Measurements from ENCODE around the gene SNX10.

Gene SNX10

DNA sequence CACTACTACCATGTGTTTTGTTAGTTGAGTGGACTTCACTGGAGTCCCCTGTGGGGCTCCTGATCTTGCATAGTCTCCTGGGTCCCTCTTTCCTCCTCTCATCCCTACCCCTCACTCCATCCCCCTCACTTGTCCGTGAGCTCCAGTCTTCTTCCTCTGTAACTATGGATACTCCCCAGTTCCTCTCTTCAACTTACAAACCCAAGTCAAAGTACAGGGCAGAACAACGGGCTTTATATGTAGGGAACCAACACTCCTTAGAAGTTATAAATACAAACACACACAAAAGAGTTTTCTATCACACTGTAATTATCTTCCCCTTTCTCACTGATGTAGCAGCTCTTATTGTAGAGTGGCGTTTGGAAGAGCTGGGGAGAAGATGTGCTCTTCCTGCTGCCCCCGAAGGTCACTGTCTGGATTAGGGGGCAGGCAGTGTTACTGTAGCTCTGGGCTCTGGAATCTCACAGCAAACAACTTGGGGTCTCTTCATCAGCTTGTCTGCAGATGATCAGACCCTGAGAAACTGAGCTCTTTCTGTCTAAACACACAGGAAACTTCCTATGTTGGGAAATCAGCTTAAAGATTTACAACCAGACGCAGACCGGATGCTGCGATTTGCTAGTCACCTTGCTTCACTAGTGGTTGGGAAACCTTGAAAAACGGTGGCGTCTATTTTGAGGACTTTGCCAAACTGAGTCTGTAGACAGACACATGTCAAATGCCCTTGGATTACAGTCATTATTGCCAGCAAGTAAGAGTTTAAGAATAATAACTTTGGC, 13.6 kb downstream of the SNX10 start:
- TF ChIP-seq, protein P1, sequence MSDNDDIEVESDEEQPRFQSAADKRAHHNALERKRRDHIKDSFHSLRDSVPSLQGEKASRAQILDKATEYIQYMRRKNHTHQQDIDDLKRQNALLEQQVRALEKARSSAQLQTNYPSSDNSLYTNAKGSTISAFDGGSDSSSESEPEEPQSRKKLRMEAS (IDR thresholded peaks at IDR 0.05; ENCODE audit: low read depth, low read length) = peak; percentile 79
- TF ChIP-seq POLR2A (IDR thresholded peaks at IDR 0.05; ENCODE audit: extremely low read depth, insufficient read length) (peak; percentile 56), MYC (IDR thresholded peaks at IDR 0.05; ENCODE audit: low read depth, low read length) (peak; percentile 82)
- TF ChIP-seq, protein P2, sequence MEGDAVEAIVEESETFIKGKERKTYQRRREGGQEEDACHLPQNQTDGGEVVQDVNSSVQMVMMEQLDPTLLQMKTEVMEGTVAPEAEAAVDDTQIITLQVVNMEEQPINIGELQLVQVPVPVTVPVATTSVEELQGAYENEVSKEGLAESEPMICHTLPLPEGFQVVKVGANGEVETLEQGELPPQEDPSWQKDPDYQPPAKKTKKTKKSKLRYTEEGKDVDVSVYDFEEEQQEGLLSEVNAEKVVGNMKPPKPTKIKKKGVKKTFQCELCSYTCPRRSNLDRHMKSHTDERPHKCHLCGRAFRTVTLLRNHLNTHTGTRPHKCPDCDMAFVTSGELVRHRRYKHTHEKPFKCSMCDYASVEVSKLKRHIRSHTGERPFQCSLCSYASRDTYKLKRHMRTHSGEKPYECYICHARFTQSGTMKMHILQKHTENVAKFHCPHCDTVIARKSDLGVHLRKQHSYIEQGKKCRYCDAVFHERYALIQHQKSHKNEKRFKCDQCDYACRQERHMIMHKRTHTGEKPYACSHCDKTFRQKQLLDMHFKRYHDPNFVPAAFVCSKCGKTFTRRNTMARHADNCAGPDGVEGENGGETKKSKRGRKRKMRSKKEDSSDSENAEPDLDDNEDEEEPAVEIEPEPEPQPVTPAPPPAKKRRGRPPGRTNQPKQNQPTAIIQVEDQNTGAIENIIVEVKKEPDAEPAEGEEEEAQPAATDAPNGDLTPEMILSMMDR (IDR thresholded peaks at IDR 0.05; ENCODE audit: low read depth, low read length) = no peak
- DNase-seq (ENCODE audit: low read depth) = peak; percentile 99
- H3K4me3 ChIP-seq (ENCODE audit: low read depth, low read length) = peak overlapping the region; percentile 51

DNA sequence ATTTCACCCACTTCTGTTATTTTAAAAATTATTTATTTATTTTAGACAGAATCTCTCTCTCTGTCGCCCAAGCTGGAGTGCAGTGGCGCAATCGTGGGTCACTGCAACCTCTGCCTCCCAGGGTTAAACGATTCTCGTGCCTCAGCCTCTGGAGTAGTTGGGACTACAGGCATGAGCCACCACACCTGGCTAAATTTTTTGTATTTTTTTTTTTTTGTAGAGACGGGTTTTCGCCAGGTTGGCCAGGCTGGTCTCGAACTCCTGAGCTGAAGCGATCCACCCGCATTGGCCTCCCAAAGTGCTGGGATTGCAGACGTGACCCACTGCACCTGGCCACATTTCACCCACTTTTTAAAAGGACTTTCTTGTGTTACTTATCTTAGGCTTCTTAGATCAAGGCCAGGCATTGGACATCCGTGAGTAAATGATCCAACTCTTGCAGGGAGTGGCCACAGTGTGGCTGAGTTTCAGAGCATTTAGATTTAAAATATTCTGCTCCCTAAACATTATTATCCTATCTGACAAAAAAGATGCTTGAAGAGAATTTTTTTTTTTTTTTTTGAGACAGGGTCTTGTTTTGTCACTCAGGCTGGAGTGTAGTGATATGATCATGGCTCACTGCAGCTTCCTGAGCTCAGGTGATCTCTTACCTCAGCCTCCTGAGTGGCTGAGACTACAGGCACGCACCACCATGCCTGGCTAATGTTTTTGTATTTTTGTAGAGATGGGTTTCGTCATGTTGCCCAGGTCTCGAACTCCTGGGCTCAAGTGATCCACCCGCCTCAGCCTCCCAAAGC, 14.4 kb downstream of the SNX10 start:
- no peak for TF ChIP-seq POLR2A (IDR thresholded peaks at IDR 0.05; ENCODE audit: extremely low read depth, insufficient read length)
- TF ChIP-seq, protein P1 (IDR thresholded peaks at IDR 0.05; ENCODE audit: low read depth, low read length) = no peak
- TF ChIP-seq, protein P2 (IDR thresholded peaks at IDR 0.05; ENCODE audit: low read depth, low read length) = no peak
- TF ChIP-seq MYC (IDR thresholded peaks at IDR 0.05; ENCODE audit: low read depth, low read length) = no peak
- no peak for DNase-seq (ENCODE audit: low read depth)

DNA sequence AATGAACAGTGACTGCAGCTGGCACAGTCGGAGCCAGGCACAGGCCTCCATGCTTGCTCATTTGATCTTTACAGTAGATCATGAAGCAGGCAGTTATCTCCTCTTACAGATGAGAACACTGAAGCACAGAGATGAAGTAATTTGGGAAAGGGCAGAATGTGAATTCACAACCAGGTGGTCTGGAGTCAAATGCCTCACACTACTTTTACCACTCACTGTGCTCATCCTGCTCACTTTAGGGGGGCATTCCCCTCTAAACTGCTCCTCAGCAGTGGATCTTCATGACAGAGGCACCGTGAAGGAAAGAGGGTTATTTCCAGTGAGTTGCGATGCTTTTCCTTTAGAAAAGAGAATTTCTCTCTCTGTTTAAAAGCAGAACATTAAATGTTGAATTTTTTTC, 15.1 kb downstream of the SNX10 start:
- TF ChIP-seq MYC (IDR thresholded peaks at IDR 0.05; ENCODE audit: low read depth, low read length) = no peak
- TF ChIP-seq POLR2A (IDR thresholded peaks at IDR 0.05; ENCODE audit: extremely low read depth, insufficient read length) = no peak
- H3K4me3 ChIP-seq (ENCODE audit: low read depth, low read length) = no peak overlapping the region
- no peak for DNase-seq (ENCODE audit: low read depth)

More for the DNA sequence above, 14.4 kb downstream of the SNX10 start:
- H3K4me3 ChIP-seq (ENCODE audit: low read depth, low read length) = peak overlapping the region; percentile 40

DNA sequence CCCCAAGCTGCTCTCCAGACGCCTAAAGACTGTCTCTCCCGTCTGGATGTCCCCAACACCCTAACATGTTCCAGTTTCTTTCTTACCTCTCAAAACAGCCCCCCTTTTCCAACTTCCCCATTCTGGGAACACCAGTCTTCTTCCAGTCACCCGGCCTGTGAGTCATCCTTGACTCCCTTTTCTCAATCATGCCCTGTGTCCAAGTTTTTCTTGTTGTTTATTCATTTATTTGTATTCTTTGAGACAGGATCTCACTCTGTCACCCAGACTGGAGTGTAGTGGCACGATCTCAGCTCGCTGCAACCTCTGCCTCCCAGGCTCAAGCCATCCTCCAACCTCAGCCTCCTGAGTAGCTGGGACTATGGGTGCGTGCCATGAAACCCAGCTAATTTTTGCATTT, 15.6 kb downstream of the SNX10 start:
- H3K4me3 ChIP-seq (ENCODE audit: low read depth, low read length) = no peak overlapping the region
- DNase-seq (ENCODE audit: low read depth) = peak; percentile 83
- TF ChIP-seq, protein P1 (IDR thresholded peaks at IDR 0.05; ENCODE audit: low read depth, low read length) = no peak
- TF ChIP-seq MYC (IDR thresholded peaks at IDR 0.05; ENCODE audit: low read depth, low read length) (no peak), POLR2A (IDR thresholded peaks at IDR 0.05; ENCODE audit: extremely low read depth, insufficient read length) (no peak)
- TF ChIP-seq, protein P2 (IDR thresholded peaks at IDR 0.05; ENCODE audit: low read depth, low read length) = no peak

DNA sequence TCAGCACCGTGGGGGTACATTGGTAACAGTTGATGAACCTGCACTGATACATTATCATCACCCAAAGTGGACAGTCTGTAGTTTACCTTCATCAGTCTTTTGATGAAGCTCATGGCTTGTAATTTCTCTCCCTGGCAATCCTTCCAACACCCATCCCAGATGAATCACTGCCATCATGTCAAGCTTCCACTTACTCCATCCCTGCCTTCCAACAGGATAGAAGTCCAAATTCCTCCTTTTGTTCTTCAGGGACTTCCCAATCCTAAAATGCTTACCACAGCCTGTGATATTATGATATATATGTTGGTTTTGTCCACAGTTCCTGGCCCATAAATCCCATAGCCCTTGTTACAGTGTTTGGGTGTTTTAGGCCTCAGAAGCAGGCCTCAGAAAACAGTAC, 16.1 kb downstream of the SNX10 start:
- no peak for DNase-seq (ENCODE audit: low read depth)
- TF ChIP-seq, protein P2 (IDR thresholded peaks at IDR 0.05; ENCODE audit: low read depth, low read length) = no peak
- TF ChIP-seq, protein P1 (IDR thresholded peaks at IDR 0.05; ENCODE audit: low read depth, low read length) = no peak
- no peak for TF ChIP-seq POLR2A (IDR thresholded peaks at IDR 0.05; ENCODE audit: extremely low read depth, insufficient read length)
- no peak for TF ChIP-seq MYC (IDR thresholded peaks at IDR 0.05; ENCODE audit: low read depth, low read length)
- no peak overlapping the region for H3K4me3 ChIP-seq (ENCODE audit: low read depth, low read length)

DNA sequence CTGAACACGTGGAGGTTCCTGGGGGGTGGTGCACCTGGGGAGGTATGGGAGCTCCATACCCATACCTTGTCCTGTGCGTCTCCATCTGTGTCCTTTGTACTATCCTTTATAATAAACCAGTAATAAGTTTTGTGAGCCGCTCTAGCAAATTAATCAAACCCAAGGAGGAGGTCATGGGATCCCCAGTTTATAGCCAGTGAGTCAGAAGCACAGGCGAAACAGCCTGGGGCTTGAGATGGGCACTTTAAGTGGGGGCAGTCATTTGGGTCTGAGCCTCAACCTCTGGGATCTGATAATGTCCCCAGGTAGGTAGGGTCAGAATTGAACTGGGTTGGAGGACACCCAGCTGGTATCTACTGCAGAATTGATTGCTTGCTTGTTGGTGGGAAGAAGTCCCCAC, 16.9 kb downstream of the SNX10 start:
- no peak overlapping the region for H3K4me3 ChIP-seq (ENCODE audit: low read depth, low read length)
- DNase-seq (ENCODE audit: low read depth) = no peak
- TF ChIP-seq MYC (IDR thresholded peaks at IDR 0.05; ENCODE audit: low read depth, low read length) (no peak), POLR2A (IDR thresholded peaks at IDR 0.05; ENCODE audit: extremely low read depth, insufficient read length) (no peak)
- TF ChIP-seq, protein P1 (IDR thresholded peaks at IDR 0.05; ENCODE audit: low read depth, low read length) = no peak
- TF ChIP-seq, protein P2 (IDR thresholded peaks at IDR 0.05; ENCODE audit: low read depth, low read length) = no peak

Measured in NB4 (cell line).